ENCODE results near the gene KRT23. TPM values are rescaled to one million over a fixed set of nuclear protein-coding genes. Genes with fewer than 3 reads are reported as not detected.

The KRT23 gene
- total and polyA plus RNA-seq, 2 of the 13 experiments (the other 11 are each of a cell fraction or from before 2014, with no cell fraction given) = 24.7 to 51.1 TPM

DNA sequence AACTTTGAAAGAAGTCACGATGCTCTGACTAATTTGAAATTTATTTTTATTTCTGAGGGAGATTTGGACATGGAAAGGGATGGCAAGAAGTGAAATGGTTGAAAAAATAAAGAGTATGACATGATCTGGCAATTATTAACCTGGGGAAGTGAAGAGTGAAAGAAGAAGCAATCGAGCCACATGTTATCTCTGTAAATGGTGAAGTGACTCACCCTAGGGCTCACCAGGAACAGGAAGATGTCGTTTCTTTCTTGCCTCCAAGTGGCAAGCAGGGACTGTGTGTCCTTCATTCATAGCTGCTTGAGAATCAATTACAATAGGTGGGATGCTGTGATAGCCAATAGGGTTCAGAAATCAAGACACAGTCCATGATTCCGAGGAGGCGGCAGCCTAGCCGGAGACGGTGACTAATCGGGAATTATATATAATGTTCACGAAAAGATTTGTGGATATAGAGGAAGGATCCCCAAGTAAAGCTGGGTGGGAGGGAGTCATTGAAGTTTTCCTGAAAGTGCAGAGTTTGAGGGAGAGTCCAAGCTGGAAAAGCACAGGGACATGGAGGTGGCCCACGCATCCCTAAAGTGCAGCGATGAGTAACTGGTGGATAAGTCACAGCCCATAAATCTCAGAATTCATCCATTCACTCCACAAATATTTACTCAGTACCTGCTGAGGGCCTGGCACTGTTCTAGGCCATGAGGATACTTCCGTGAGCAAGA, 34.2 kb downstream of the KRT23 start (continued):
- TF ChIP-seq, protein P1, sequence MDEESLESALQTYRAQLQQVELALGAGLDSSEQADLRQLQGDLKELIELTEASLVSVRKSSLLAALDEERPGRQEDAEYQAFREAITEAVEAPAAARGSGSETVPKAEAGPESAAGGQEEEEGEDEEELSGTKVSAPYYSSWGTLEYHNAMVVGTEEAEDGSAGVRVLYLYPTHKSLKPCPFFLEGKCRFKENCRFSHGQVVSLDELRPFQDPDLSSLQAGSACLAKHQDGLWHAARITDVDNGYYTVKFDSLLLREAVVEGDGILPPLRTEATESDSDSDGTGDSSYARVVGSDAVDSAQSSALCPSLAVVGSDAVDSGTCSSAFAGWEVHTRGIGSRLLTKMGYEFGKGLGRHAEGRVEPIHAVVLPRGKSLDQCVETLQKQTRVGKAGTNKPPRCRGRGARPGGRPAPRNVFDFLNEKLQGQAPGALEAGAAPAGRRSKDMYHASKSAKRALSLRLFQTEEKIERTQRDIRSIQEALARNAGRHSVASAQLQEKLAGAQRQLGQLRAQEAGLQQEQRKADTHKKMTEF (CRISPR knock-in tag; IDR thresholded peaks at IDR 0.05) = no peak; the same call in 1 of the 2 replicates
- TF ChIP-seq ZNF124 (CRISPR knock-in tag; IDR thresholded peaks at IDR 0.05) (no peak), BATF2 (CRISPR knock-in tag; IDR thresholded peaks at IDR 0.05) (no peak), ZNF800 (CRISPR knock-in tag; IDR thresholded peaks at IDR 0.05) (no peak), NR1H2 (CRISPR knock-in tag; IDR thresholded peaks at IDR 0.05; ENCODE audit: borderline replicate concordance, low read depth) (no peak), ZNF75D (CRISPR knock-in tag; IDR thresholded peaks at IDR 0.05; ENCODE audit: borderline replicate concordance) (no peak), ZNF772 (CRISPR knock-in tag; IDR thresholded peaks at IDR 0.05) (no peak; the same call in 1 of the 2 replicates), MEIS1 (CRISPR knock-in tag; IDR thresholded peaks at IDR 0.05; ENCODE audit: borderline replicate concordance) (no peak), PHF5A (CRISPR knock-in tag; IDR thresholded peaks at IDR 0.05; ENCODE audit: low read depth, unreplicated experiment) (no peak), ZNF547 (CRISPR knock-in tag; IDR thresholded peaks at IDR 0.05) (peak; percentile 20; the same call in 1 of the 2 replicates), ARHGAP35 (CRISPR knock-in tag; IDR thresholded peaks at IDR 0.05; ENCODE audit: borderline replicate concordance) (no peak), ZNF207 (IDR thresholded peaks at IDR 0.05; ENCODE audit: borderline replicate concordance) (no peak), ZNF879 (CRISPR knock-in tag; IDR thresholded peaks at IDR 0.05) (no peak), ATRX (CRISPR knock-in tag; IDR thresholded peaks at IDR 0.05; ENCODE audit: borderline replicate concordance) (no peak), SP1 (IDR thresholded peaks at IDR 0.05) (no peak), SP1 (CRISPR knock-in tag; IDR thresholded peaks at IDR 0.05) (no peak)
- TF ChIP-seq, protein P2, sequence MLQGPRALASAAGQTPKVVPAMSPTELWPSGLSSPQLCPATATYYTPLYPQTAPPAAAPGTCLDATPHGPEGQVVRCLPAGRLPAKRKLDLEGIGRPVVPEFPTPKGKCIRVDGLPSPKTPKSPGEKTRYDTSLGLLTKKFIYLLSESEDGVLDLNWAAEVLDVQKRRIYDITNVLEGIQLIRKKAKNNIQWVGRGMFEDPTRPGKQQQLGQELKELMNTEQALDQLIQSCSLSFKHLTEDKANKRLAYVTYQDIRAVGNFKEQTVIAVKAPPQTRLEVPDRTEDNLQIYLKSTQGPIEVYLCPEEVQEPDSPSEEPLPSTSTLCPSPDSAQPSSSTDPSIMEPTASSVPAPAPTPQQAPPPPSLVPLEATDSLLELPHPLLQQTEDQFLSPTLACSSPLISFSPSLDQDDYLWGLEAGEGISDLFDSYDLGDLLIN (CRISPR knock-in tag; IDR thresholded peaks at IDR 0.05; ENCODE audit: borderline replicate concordance) = no peak
- TF ChIP-seq, protein P3, sequence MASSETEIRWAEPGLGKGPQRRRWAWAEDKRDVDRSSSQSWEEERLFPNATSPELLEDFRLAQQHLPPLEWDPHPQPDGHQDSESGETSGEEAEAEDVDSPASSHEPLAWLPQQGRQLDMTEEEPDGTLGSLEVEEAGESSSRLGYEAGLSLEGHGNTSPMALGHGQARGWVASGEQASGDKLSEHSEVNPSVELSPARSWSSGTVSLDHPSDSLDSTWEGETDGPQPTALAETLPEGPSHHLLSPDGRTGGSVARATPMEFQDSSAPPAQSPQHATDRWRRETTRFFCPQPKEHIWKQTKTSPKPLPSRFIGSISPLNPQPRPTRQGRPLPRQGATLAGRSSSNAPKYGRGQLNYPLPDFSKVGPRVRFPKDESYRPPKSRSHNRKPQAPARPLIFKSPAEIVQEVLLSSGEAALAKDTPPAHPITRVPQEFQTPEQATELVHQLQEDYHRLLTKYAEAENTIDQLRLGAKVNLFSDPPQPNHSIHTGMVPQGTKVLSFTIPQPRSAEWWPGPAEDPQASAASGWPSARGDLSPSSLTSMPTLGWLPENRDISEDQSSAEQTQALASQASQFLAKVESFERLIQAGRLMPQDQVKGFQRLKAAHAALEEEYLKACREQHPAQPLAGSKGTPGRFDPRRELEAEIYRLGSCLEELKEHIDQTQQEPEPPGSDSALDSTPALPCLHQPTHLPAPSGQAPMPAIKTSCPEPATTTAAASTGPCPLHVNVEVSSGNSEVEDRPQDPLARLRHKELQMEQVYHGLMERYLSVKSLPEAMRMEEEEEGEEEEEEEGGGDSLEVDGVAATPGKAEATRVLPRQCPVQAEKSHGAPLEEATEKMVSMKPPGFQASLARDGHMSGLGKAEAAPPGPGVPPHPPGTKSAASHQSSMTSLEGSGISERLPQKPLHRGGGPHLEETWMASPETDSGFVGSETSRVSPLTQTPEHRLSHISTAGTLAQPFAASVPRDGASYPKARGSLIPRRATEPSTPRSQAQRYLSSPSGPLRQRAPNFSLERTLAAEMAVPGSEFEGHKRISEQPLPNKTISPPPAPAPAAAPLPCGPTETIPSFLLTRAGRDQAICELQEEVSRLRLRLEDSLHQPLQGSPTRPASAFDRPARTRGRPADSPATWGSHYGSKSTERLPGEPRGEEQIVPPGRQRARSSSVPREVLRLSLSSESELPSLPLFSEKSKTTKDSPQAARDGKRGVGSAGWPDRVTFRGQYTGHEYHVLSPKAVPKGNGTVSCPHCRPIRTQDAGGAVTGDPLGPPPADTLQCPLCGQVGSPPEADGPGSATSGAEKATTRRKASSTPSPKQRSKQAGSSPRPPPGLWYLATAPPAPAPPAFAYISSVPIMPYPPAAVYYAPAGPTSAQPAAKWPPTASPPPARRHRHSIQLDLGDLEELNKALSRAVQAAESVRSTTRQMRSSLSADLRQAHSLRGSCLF (CRISPR knock-in tag; IDR thresholded peaks at IDR 0.05; ENCODE audit: borderline replicate concordance) = no peak
